GM12875 (cell line): ENCODE measurements around the gene CCDC50.

Source experiments
- H3K4me3 ChIP-seq: one replicate; pipeline ENCODE4 v1.5.1; 2011; ENCODE audit warnings: low read depth, low read length, control low read depth
- CTCF ChIP-seq: IDR thresholded peaks from 2 replicates; pipeline ENCODE4 v1.5.1; 2011; ENCODE audit warnings: low read depth, mild to moderate bottlenecking, control low read depth, inconsistent platforms, low read length, moderate library complexity, borderline replicate concordance; ENCODE audit not compliant: insufficient read depth

The CCDC50 gene

DNA sequence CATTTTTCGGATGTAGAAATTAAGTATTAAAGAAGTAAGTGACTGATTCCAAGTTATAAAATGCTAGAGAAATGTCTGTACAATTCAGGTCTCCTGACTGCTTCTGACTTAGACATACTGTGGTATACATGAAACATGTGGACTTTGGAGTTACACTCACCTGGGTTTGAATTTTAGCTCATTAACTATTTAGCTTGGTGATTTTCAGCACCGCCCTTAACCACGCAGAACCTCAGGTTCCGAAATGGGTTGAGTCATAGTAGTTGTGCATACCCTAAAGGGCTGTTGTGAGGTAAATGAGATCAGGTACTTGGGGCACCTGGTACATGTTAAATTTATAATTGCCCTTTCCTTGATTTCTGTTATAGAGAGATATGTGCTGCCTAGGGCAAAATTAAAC lies 34.0 kb downstream of the CCDC50 start:
- H3K4me3 ChIP-seq, result no peak overlapping the region
- TF ChIP-seq CTCF, result no peak

GRCh38 chr3:191366675-191367074 lies 37.5 kb downstream of the CCDC50 start:
- no peak overlapping the region for H3K4me3 ChIP-seq
- no peak for TF ChIP-seq CTCF

- H3K4me3 ChIP-seq, result no peak overlapping the region
- TF ChIP-seq CTCF, result no peak
Observed at GRCh38 chr3:191368755-191369615, 39.8 kb downstream of the CCDC50 start.

DNA sequence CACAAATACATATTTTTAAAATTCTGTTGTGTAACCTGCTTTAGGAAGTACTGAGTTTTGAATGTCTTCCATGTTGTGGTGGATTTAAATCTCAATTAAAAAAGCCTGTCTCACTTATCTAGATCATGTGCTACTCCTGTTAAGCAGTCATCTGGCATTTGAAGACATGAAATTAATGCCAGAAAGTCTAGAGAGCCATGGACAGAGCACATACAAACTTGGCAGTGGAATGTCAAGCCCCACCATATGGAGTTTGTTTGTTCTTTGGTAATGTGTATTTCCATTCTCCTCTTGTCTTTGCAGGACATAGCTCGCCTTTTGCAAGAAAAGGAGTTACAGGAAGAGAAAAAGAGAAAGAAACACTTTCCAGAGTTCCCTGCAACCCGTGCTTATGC lies 40.4 kb downstream of the CCDC50 start:
- TF ChIP-seq CTCF, result no peak
- no peak overlapping the region for H3K4me3 ChIP-seq

GRCh38 chr3:191372122-191372521 lies 42.9 kb downstream of the CCDC50 start:
- H3K4me3 ChIP-seq, result no peak overlapping the region
- no peak for TF ChIP-seq CTCF

- no peak for TF ChIP-seq CTCF
Observed at GRCh38 chr3:191373327-191373726, 44.1 kb downstream of the CCDC50 start.

GRCh38 chr3:191376516-191377141 lies 47.4 kb downstream of the CCDC50 start:
- no peak overlapping the region for H3K4me3 ChIP-seq
- TF ChIP-seq CTCF, result no peak

More at GRCh38 chr3:191373327-191373726, 44.1 kb downstream of the CCDC50 start:
- H3K4me3 ChIP-seq, result no peak overlapping the region
